HCT116 (cell line): Measurements from ENCODE around the gene DLG2. TPM values are rescaled to one million over a fixed set of nuclear protein-coding genes. Genes with fewer than 3 reads are reported as not detected.

Experiments used
- ATAC-seq: fragments of 200-7000 bp; cut with Tn5 transposase; 2 replicates; pipeline ENCODE4 v1.9.1; 2020; ENCODE audit warnings: mild to moderate bottlenecking, moderate library complexity
- BruUV-seq: library from RNA; stranded (reverse); fragments of 400-500 nt; replicated peaks from 2 replicates; lab custom pipeline; 2021; lab: Mats Ljungman, UMichigan
- CTCF ChIA-PET: fragments of 300-600 bp; sonication (Branson Sonifier 250); formaldehyde crosslinking; loops from one replicate; lab custom pipeline; 2021; ENCODE audit warnings: antibody characterized with exemption; lab: Charles Lee
- POLR2A ChIA-PET: fragments of 300-600, 350-600 bp; sonication (Branson Sonifier 250); formaldehyde crosslinking; loops from one replicate; lab custom pipeline; 2021; ENCODE audit warnings: antibody characterized with exemption; lab: Charles Lee
- RAD21 ChIA-PET, 2 experiments: fragments of 300-600 bp; sonication (Branson Sonifier 250); formaldehyde crosslinking; loops; one replicate each; lab custom pipeline; 2023; ENCODE audit warnings: low total read pairs in 2 of 2; ENCODE audit not compliant: uncharacterized antibody in 2 of 2, unreplicated experiment in 2 of 2, low non-redundant PET in 1 of 2; lab: Charles Lee
- DNase-seq: peaks from one replicate; pipeline ENCODE4 v3.0.0-alpha.2; 2010; ENCODE audit warnings: low read depth, low spot score
- H2AFZ ChIP-seq: fragments of 200-600 bp; shearing (Covaris generic), sonication (generic); 2 replicates; pipeline ENCODE4 v1.6.1; 2017; ENCODE audit warnings: low read depth, mixed run types, mixed read lengths, antibody characterized with exemption, low read length; ENCODE audit not compliant: poor library complexity, severe bottlenecking
- H3K27ac ChIP-seq: 2 replicates; pipeline ENCODE4 v1.5.1; 2012; ENCODE audit warnings: low read depth, low read length
- H3K27me3 ChIP-seq: fragments of 200-600 bp; sonication (generic); 2 replicates; pipeline ENCODE4 v1.6.1; 2016; ENCODE audit warnings: mixed run types, low read length, mixed read lengths; ENCODE audit not compliant: insufficient read depth
- H3K36me3 ChIP-seq, 2 experiments: fragments of 200-500 bp in 1 of 2; fragments of 200-600 bp in 1 of 2; sonication (Bioruptor generic) in 1 of 2; sonication (generic) in 1 of 2; 2 replicates each; pipeline versions ENCODE4 v1.5.1 to v1.6.1; 2014 to 2016; ENCODE audit warnings: low read length in 2 of 2, inconsistent platforms in 1 of 2, mixed read lengths in 1 of 2, mixed run types in 1 of 2; ENCODE audit not compliant: insufficient read depth in 2 of 2, control insufficient read depth in 1 of 2
- H3K4me1 ChIP-seq, 2 experiments: fragments of 200-600 bp in 1 of 2; sonication (generic) in 1 of 2; 2 replicates each; pipeline versions ENCODE4 v1.5.1 to v1.6.1; 2012 to 2017; ENCODE audit warnings: low read length in 2 of 2, inconsistent platforms in 1 of 2, mild to moderate bottlenecking in 1 of 2, mixed read lengths in 1 of 2, mixed run types in 1 of 2, moderate library complexity in 1 of 2; ENCODE audit not compliant: insufficient read depth in 2 of 2, control insufficient read depth in 1 of 2
- H3K4me2 ChIP-seq: fragments of 200-600 bp; sonication (generic); 2 replicates; pipeline ENCODE4 v1.6.1; 2017; ENCODE audit warnings: mixed run types, low read length, mixed read lengths
- H3K4me3 ChIP-seq, 2 experiments: fragments of 200-600 bp in 1 of 2; sonication (generic) in 1 of 2; replicated peaks in 1 of 2; 2 replicates each; pipeline ENCODE4 v1.5.1; 2011 to 2016; ENCODE audit warnings: low read length in 2 of 2, control low read depth in 1 of 2, low read depth in 1 of 2, mild to moderate bottlenecking in 1 of 2, mixed read lengths in 1 of 2, mixed run types in 1 of 2
- H3K79me2 ChIP-seq: fragments of 200-600 bp; sonication (generic); 2 replicates; pipeline ENCODE4 v1.6.1; 2017; ENCODE audit warnings: mild to moderate bottlenecking, mixed run types, low read length, moderate library complexity, mixed read lengths; ENCODE audit not compliant: insufficient read depth
- H3K9ac ChIP-seq: fragments of 200-600 bp; sonication (generic); 2 replicates; pipeline ENCODE4 v1.6.1; 2016; ENCODE audit warnings: low read length, mixed read lengths
- H3K9me2 ChIP-seq: fragments of 200-600 bp; sonication (generic), shearing (Covaris generic); 2 replicates; pipeline ENCODE4 v1.6.1; 2017; ENCODE audit warnings: mixed run types, mild to moderate bottlenecking, moderate library complexity; ENCODE audit not compliant: insufficient read depth
- H3K9me3 ChIP-seq, 2 experiments: fragments of 200-500 bp in 1 of 2; fragments of 200-600 bp in 1 of 2; sonication (Bioruptor generic) in 1 of 2; sonication (generic) in 1 of 2; 2 replicates each; pipeline ENCODE4 v1.6.1; 2014 to 2017; ENCODE audit warnings: low read length in 2 of 2, mixed read lengths in 2 of 2, inconsistent platforms in 1 of 2, low read depth in 1 of 2, mild to moderate bottlenecking in 1 of 2, mixed run types in 1 of 2, moderate library complexity in 1 of 2; ENCODE audit not compliant: control insufficient read depth in 1 of 2, insufficient read depth in 1 of 2
- H4K20me1 ChIP-seq: fragments of 200-600 bp; sonication (generic), shearing (Covaris generic); 2 replicates; pipeline ENCODE4 v1.6.1; 2017; ENCODE audit warnings: mixed run types, mild to moderate bottlenecking, moderate library complexity; ENCODE audit not compliant: insufficient read depth
- CBX3 ChIP-seq: IDR thresholded peaks from 2 replicates; pipeline ENCODE4 v1.6.1; 2012; ENCODE audit warnings: low read depth
- CEBPB ChIP-seq: IDR thresholded peaks from 2 replicates; pipeline ENCODE4 v1.6.1; 2012; ENCODE audit warnings: low read depth
- EGR1 ChIP-seq: IDR thresholded peaks from 2 replicates; pipeline ENCODE4 v1.6.1; 2012; ENCODE audit warnings: low read depth
- POLR2AphosphoS5 ChIP-seq: IDR thresholded peaks from 2 replicates; pipeline ENCODE4 v1.6.1; 2011; ENCODE audit warnings: mild to moderate bottlenecking, low read depth, low read length, moderate library complexity
- RAD21 ChIP-seq: IDR thresholded peaks from 2 replicates; pipeline ENCODE4 v1.6.1; 2012; ENCODE audit warnings: low read depth, mild to moderate bottlenecking
- SIN3A ChIP-seq: IDR thresholded peaks from 2 replicates; pipeline ENCODE4 v1.6.1; 2012; ENCODE audit warnings: low read depth
- SP1 ChIP-seq: IDR thresholded peaks from 2 replicates; pipeline ENCODE4 v1.6.1; 2012; ENCODE audit warnings: low read depth
- TCF7L2 ChIP-seq: IDR thresholded peaks from 2 replicates; pipeline ENCODE4 v1.7.0; 2011; ENCODE audit warnings: borderline replicate concordance, inconsistent platforms; ENCODE audit not compliant: insufficient read depth, insufficient read length; ENCODE audit errors: extremely low read depth
- intact Hi-C: fragments of 100-400 bp; cut with micrococcal nuclease; formaldehyde crosslinking; loops from 2 replicates; pipeline ENCODE4 v1.10.0; 2022
- total RNA-seq: library from RNA; stranded (reverse); gene quantifications from one replicate; pipeline ENCODE4 v1.2.1, GENCODE V29; 2021; ENCODE audit not compliant: unreplicated experiment
- TF ChIP-seq, protein P1 (sequence below): IDR thresholded peaks from 2 replicates; pipeline ENCODE4 v1.6.1; 2011; ENCODE audit warnings: mild to moderate bottlenecking, low read length, moderate library complexity; ENCODE audit not compliant: insufficient replicate concordance; ENCODE audit errors: extremely low read depth
- TF ChIP-seq, protein P2 (sequence below): IDR thresholded peaks from 2 replicates; pipeline ENCODE4 v1.6.1; 2012
- TF ChIP-seq, protein P3 (sequence below): IDR thresholded peaks from 2 replicates; pipeline ENCODE4 v1.6.1; 2012; ENCODE audit warnings: low read depth

DLG2 gene
- total RNA-seq, 1 experiment from 2014 or later = 2.4 TPM

- TF ChIP-seq EGR1 (no peak), CEBPB (no peak), POLR2AphosphoS5 (no peak), SIN3A (no peak), SP1 (no peak), RAD21 (no peak), TCF7L2 (no peak), CBX3 (no peak)
- TF ChIP-seq, protein P1, sequence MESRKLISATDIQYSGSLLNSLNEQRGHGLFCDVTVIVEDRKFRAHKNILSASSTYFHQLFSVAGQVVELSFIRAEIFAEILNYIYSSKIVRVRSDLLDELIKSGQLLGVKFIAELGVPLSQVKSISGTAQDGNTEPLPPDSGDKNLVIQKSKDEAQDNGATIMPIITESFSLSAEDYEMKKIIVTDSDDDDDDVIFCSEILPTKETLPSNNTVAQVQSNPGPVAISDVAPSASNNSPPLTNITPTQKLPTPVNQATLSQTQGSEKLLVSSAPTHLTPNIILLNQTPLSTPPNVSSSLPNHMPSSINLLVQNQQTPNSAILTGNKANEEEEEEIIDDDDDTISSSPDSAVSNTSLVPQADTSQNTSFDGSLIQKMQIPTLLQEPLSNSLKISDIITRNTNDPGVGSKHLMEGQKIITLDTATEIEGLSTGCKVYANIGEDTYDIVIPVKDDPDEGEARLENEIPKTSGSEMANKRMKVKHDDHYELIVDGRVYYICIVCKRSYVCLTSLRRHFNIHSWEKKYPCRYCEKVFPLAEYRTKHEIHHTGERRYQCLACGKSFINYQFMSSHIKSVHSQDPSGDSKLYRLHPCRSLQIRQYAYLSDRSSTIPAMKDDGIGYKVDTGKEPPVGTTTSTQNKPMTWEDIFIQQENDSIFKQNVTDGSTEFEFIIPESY = no peak
- TF ChIP-seq, protein P2, sequence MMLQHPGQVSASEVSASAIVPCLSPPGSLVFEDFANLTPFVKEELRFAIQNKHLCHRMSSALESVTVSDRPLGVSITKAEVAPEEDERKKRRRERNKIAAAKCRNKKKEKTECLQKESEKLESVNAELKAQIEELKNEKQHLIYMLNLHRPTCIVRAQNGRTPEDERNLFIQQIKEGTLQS = no peak
- TF ChIP-seq, protein P3, sequence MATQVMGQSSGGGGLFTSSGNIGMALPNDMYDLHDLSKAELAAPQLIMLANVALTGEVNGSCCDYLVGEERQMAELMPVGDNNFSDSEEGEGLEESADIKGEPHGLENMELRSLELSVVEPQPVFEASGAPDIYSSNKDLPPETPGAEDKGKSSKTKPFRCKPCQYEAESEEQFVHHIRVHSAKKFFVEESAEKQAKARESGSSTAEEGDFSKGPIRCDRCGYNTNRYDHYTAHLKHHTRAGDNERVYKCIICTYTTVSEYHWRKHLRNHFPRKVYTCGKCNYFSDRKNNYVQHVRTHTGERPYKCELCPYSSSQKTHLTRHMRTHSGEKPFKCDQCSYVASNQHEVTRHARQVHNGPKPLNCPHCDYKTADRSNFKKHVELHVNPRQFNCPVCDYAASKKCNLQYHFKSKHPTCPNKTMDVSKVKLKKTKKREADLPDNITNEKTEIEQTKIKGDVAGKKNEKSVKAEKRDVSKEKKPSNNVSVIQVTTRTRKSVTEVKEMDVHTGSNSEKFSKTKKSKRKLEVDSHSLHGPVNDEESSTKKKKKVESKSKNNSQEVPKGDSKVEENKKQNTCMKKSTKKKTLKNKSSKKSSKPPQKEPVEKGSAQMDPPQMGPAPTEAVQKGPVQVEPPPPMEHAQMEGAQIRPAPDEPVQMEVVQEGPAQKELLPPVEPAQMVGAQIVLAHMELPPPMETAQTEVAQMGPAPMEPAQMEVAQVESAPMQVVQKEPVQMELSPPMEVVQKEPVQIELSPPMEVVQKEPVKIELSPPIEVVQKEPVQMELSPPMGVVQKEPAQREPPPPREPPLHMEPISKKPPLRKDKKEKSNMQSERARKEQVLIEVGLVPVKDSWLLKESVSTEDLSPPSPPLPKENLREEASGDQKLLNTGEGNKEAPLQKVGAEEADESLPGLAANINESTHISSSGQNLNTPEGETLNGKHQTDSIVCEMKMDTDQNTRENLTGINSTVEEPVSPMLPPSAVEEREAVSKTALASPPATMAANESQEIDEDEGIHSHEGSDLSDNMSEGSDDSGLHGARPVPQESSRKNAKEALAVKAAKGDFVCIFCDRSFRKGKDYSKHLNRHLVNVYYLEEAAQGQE = no peak
- TF ChIP-seq, all 23 proteins: peak for 0
- Histone ChIP-seq H3K4me2 (no peak overlapping the region), H3K4me1 (no peaks in the 10 kb centered on the region), H3K36me3 (no peaks in the 10 kb centered on the region), H3K79me2 (no peaks in the 10 kb centered on the region), H4K20me1 (no peaks in the 10 kb centered on the region; the same call in 1 of the 2 replicates), H3K27ac (no peak overlapping the region), H3K27me3 (peaks cover 23% of the 10 kb centered on the region), H3K4me3 (no peak overlapping the region), H3K9ac (no peak overlapping the region), H2AFZ (no peak overlapping the region), H3K9me3 (no peaks in the 10 kb centered on the region), H3K9me2 (no peaks in the 10 kb centered on the region)
- ATAC-seq (no peak), DNase-seq (no peak)
- CTCF ChIA-PET = no interaction called here
- BruUV-seq = no TSS peak
- POLR2A ChIA-PET = no interaction called here
- intact Hi-C loops = no loop called here
- RAD21 ChIA-PET = no interaction called here
These were observed 154.2 kb downstream of the DLG2 start for GRCh38 chr11:85472953-85473352.
